BLaER1 treated with 17β-estradiol and CSF1 and Interleukin-3, amounts not matched to agents 10 nM and 100 nM (cell line): ENCODE results near the gene PDE1C.

Source experiments
- H3K27ac ChIP-seq, 11 experiments: shearing (Covaris generic); formaldehyde crosslinking; 2 replicates each; pipeline ENCODE4 v1.8.1; 2022
- H3K27me3 ChIP-seq, 11 experiments: shearing (Covaris generic); formaldehyde crosslinking; 2 replicates each; pipeline ENCODE4 v1.8.1; 2022
- H3K36me3 ChIP-seq, 11 experiments: shearing (Covaris generic); formaldehyde crosslinking; 2 replicates each; pipeline ENCODE4 v1.8.1; 2022
- H3K4me1 ChIP-seq, 10 experiments: shearing (Covaris generic); formaldehyde crosslinking; 2 replicates each; pipeline ENCODE4 v1.8.1; 2022
- H3K4me2 ChIP-seq, 11 experiments: shearing (Covaris generic); formaldehyde crosslinking; 2 replicates each; pipeline ENCODE4 v1.8.1; 2022
- H3K4me3 ChIP-seq, 10 experiments: shearing (Covaris generic); formaldehyde crosslinking; 2 replicates each; pipeline ENCODE4 v1.8.1; 2022
- H3K9ac ChIP-seq, 11 experiments: shearing (Covaris generic); formaldehyde crosslinking; 2 replicates each; pipeline ENCODE4 v1.8.1; 2022
- H3K9me3 ChIP-seq, 11 experiments: shearing (Covaris generic); formaldehyde crosslinking; replicated peaks in 1 of 11; 2 replicates each; pipeline ENCODE4 v1.8.1; 2022
- H4K20me1 ChIP-seq, 11 experiments: shearing (Covaris generic); formaldehyde crosslinking; 2 replicates each; pipeline ENCODE4 v1.8.1; 2022
- Cebpa-rat ChIP-seq, 11 experiments: shearing (Covaris generic); IDR thresholded peaks; 2 replicates each; pipeline ENCODE4 v1.8.1; 2022

Gene PDE1C

DNA sequence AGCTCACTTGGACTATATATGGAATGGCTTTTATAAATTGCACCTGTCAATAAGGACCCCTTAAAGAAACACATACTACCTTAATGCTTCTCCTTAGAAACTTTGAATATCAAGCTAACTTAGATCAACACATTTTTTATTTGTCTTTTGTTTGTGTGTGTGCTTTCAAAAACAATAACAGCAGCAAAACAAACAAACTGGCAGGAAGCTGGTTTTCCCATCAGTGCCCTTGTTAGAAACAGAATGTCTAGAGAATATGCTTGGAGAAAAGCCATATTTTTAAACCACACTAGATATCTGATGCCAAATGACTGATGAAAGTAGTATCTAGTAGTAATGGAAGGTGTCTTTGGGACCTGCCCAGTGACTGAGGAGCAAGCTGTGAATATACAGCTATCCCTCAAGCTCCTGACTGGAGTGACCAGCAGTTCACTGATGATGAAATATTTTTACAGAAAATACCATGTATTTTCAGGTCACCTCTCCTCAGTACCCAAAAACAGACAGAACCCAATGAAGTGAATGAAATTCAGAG, 1.0 kb downstream of the PDE1C start:
- no peak overlapping the region for H3K27ac ChIP-seq
- no peaks in the 10 kb centered on the region for H3K36me3 ChIP-seq
- no peaks in the 10 kb centered on the region; a peak in 1 of 22 replicates for H4K20me1 ChIP-seq
- H3K4me3 ChIP-seq = no peak overlapping the region
- H3K27me3 ChIP-seq = no peaks in the 10 kb centered on the region
- H3K4me1 ChIP-seq = no peaks in the 10 kb centered on the region
- TF ChIP-seq Cebpa-rat (IDR thresholded peaks at IDR 0.05) = no peak
- H3K9me3 ChIP-seq = peaks cover 0 to 12% (median 10%) of the 10 kb centered on the region in 11 experiments; a peak in 16 of 22 replicates
- H3K9ac ChIP-seq = no peak overlapping the region
- H3K4me2 ChIP-seq = no peak overlapping the region

DNA sequence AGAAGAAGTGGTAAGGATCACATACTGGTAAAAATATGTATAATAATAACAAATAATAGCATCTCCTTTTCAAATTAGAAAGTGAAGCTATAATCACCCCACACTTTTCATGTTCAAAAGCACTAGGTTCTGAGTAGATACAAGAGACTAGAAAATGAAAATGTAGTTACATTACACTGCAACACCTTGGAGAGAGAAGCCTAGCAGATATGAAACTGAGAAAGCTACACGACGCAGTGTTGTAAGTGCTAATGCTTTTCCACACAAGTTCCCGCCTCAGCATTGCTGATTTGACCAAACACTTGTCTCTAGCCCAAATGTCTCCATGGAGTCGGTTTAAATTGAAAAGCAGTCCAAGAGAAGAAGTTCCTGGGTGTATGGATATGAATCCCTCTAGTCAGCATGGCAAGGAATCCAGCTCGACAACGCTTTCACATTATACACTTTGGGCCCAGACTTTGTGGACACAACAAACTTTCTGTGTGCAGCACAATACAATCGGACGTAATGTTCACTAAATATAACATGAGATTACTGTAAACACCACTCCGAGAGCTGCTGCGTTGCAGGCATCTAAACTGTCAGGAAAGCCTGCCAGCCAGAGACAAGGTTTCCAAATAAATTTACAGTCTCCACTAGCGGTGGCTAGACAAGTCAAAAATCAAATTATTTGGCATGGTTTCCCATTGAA, 1.7 kb downstream of the PDE1C start:
- no peak for TF ChIP-seq Cebpa-rat (IDR thresholded peaks at IDR 0.05)
- Histone ChIP-seq H4K20me1 (no peaks in the 10 kb centered on the region; a peak in 1 of 22 replicates), H3K9me3 (peaks cover 0 to 12% (median 10%) of the 10 kb centered on the region in 11 experiments; a peak in 16 of 22 replicates), H3K27me3 (no peaks in the 10 kb centered on the region), H3K36me3 (no peaks in the 10 kb centered on the region), H3K4me3 (no peak overlapping the region), H3K4me2 (no peak overlapping the region), H3K4me1 (no peaks in the 10 kb centered on the region), H3K9ac (no peak overlapping the region), H3K27ac (no peak overlapping the region)

DNA sequence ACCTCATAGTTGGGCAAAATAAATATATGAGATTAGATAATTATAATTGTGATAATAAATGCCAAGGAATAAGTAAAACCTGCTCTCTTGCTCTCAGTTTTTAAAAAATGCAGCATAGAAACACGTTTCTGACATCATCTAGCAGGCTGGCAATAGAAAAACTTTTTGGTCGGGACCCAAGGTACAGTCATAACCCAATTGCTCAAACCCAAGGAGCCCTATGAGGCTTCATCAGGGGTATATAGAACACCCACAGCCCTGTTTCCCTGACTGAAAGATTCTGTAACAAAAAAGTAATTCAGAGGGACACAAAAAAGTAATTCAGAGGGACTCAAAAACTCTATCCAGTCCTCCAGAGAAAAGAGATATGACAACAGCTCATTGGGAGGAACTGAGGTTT, 3.8 kb downstream of the PDE1C start:
- Histone ChIP-seq H4K20me1 (no peaks in the 10 kb centered on the region; a peak in 1 of 22 replicates), H3K9ac (no peak overlapping the region), H3K27ac (no peak overlapping the region), H3K27me3 (no peaks in the 10 kb centered on the region), H3K4me2 (no peak overlapping the region), H3K4me1 (no peaks in the 10 kb centered on the region), H3K4me3 (no peak overlapping the region), H3K36me3 (no peaks in the 10 kb centered on the region), H3K9me3 (peaks cover 0 to 12% (median 10%) of the 10 kb centered on the region in 11 experiments; a peak in 16 of 22 replicates)
- no peak for TF ChIP-seq Cebpa-rat (IDR thresholded peaks at IDR 0.05)

DNA sequence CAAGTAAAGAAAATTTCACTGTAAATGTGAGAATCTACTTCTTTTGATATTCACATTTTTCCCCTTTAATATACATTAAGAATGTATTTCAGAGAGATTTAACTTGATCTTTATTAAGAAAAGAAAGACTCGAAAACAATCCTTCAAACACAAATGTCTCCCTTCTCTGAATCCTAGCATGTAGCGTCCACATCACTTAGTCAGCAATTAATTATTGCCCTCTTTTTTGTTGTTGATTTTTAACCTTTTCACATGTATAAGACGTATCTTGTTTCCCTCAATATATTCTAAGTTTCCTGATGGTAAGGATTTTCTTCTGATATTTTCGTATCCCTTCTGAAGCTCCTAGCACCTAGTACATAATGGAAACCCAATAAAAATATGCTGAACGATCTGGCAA, 6.6 kb downstream of the PDE1C start:
- Histone ChIP-seq H3K27me3 (no peaks in the 10 kb centered on the region), H3K9ac (no peak overlapping the region), H3K9me3 (no peaks in the 10 kb centered on the region), H3K4me3 (no peak overlapping the region), H4K20me1 (no peaks in the 10 kb centered on the region), H3K27ac (no peak overlapping the region), H3K4me1 (no peaks in the 10 kb centered on the region), H3K36me3 (no peaks in the 10 kb centered on the region), H3K4me2 (no peak overlapping the region)
- TF ChIP-seq Cebpa-rat (IDR thresholded peaks at IDR 0.05) = no peak

DNA sequence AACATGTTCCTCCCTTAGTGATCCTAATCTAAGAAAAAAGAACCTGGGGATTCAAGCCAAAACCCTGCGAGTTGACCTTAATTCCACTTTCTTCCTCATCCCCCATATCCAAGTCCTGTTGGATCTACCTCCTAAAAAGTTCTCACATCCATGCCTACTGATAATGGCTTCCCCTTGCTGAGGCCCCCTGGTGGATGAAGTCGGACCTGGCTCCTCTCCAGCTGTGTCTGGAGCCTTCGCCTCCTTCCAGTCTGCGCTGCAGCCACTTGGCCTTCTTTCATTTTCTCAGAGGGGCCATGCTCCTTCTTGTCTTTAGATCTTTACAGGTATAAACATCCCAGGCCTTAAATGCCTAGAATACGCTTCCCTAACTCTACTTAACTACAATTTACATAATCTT, 8.1 kb downstream of the PDE1C start:
- no peaks in the 10 kb centered on the region for H3K36me3 ChIP-seq
- H3K4me1 ChIP-seq = no peaks in the 10 kb centered on the region
- no peaks in the 10 kb centered on the region for H4K20me1 ChIP-seq
- H3K4me2 ChIP-seq = no peak overlapping the region
- no peak overlapping the region for H3K9ac ChIP-seq
- no peaks in the 10 kb centered on the region for H3K27me3 ChIP-seq
- no peaks in the 10 kb centered on the region for H3K9me3 ChIP-seq
- H3K4me3 ChIP-seq = no peak overlapping the region
- no peak for TF ChIP-seq Cebpa-rat (IDR thresholded peaks at IDR 0.05)
- H3K27ac ChIP-seq = no peak overlapping the region

DNA sequence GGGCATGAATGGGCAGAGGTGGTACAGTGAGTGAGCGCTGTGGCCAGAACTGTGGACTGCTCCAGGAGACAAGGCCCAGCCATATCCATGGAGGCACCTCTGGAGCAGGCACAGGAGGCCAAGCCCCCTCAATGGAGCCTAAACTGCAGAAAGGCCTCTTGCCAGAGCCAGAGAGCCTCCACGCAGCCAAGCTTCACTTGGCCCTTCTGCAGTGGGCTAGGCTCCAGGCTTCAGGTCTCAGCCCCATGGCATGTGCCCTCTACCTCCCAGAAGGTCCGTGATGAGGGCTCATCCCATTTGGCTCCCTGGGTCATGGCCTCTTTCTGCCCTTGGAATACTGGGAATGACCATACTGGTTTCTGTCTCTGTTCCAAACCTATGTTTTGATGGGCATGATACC, 8.9 kb downstream of the PDE1C start:
- no peaks in the 10 kb centered on the region for H3K4me1 ChIP-seq
- no peak overlapping the region for H3K4me3 ChIP-seq
- no peaks in the 10 kb centered on the region for H3K9me3 ChIP-seq
- H4K20me1 ChIP-seq = no peaks in the 10 kb centered on the region
- H3K27me3 ChIP-seq = no peaks in the 10 kb centered on the region
- no peak for TF ChIP-seq Cebpa-rat (IDR thresholded peaks at IDR 0.05)
- no peak overlapping the region for H3K9ac ChIP-seq
- no peak overlapping the region for H3K27ac ChIP-seq
- H3K36me3 ChIP-seq = no peaks in the 10 kb centered on the region
- H3K4me2 ChIP-seq = no peak overlapping the region

DNA sequence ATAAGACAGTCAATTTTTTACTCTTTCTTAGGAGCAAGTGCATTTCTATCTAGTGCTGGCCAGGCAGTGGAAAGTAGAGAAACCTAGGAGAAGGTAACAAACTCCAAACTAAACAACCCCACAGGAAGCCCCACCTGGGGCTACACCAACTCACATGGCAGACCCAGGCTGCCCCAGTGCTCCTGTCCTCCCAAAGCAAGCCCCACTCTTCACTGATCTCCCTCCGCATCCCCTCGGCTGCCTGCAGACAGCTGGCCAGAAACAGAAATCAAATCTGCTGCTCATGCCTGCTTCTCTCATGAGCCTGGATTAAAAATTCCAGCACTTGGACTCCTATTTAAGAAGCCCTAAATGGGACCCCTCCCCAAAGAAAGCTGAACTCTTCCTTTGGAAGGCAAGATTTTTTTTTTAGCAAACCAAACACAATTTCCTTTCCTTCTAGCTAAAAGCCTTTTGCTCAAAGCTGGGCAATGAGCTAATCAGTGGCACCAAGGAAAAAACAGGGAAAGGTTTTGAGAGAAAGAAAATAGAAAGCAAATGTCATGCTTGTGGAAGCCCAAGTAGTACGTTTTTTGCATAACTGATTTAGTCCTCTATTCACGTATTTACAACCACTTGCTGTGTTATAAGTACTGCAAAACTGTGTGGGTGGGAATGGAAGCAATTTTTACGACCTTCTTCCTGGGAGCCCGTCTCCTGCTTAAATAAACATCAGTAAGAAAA, 10.8 kb downstream of the PDE1C start:
- Histone ChIP-seq H3K27me3 (no peaks in the 10 kb centered on the region), H3K4me1 (peaks cover 0 to 6% (median 0%) of the 10 kb centered on the region in 10 experiments; a peak in 2 of 20 replicates), H3K4me3 (no peak overlapping the region), H3K36me3 (no peaks in the 10 kb centered on the region), H3K9me3 (no peaks in the 10 kb centered on the region), H3K9ac (no peak overlapping the region), H3K27ac (no peak overlapping the region), H4K20me1 (no peaks in the 10 kb centered on the region), H3K4me2 (no peak overlapping the region)
- no peak for TF ChIP-seq Cebpa-rat (IDR thresholded peaks at IDR 0.05)

DNA sequence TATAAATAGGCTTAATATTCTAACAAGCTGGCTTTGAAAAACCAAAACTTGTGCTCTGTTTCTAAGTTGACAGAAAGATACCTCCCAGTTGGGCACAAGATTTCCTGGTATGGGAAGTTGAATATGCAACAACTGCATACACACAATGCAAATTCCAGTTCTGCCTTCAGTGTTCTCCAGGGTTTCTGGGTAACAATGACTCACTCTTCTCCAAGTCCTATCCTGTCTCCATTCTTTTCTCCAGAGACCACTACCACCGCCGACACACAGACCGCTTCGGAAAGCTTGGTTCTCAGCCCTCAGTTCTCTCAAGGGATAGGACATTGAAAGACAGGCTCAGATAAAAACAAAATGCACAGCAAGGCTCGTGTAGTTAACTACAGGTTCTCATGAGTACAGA, 12.2 kb downstream of the PDE1C start:
- no peaks in the 10 kb centered on the region for H3K36me3 ChIP-seq
- H4K20me1 ChIP-seq = no peaks in the 10 kb centered on the region
- H3K4me3 ChIP-seq = no peak overlapping the region
- TF ChIP-seq Cebpa-rat (IDR thresholded peaks at IDR 0.05) = no peak
- H3K4me2 ChIP-seq = no peak overlapping the region
- no peaks in the 10 kb centered on the region for H3K27me3 ChIP-seq
- peaks cover 0 to 6% (median 0%) of the 10 kb centered on the region in 10 experiments; a peak in 2 of 20 replicates for H3K4me1 ChIP-seq
- H3K9me3 ChIP-seq = no peaks in the 10 kb centered on the region
- H3K9ac ChIP-seq = no peak overlapping the region
- no peak overlapping the region for H3K27ac ChIP-seq

DNA sequence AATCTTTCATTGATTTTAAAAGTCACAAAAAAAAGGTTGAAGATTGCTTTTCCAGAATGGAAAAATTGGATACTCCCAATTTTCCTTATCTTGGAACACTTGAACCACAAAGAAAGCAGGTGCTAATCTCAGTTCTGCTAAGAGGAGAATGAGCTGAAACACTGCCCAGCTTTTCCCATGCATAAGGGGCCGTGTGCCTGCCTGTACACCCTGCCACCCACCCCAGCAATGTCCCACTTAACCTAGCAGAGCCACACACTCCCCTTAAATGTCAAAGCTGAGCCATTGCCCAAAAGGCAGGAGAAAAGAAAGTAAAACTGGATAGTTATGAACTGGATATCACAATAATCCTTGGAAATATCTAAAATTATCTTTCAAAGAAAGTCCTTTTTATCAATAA, 13.4 kb downstream of the PDE1C start:
- Histone ChIP-seq H3K27me3 (no peaks in the 10 kb centered on the region), H4K20me1 (no peaks in the 10 kb centered on the region), H3K36me3 (no peaks in the 10 kb centered on the region), H3K4me1 (peaks cover 0 to 6% (median 0%) of the 10 kb centered on the region in 10 experiments; a peak in 2 of 20 replicates), H3K9ac (no peak overlapping the region), H3K27ac (no peak overlapping the region), H3K4me3 (no peak overlapping the region), H3K4me2 (no peak overlapping the region), H3K9me3 (no peaks in the 10 kb centered on the region)
- no peak for TF ChIP-seq Cebpa-rat (IDR thresholded peaks at IDR 0.05)
